AG10803 (cell line): Measurements from ENCODE around the gene MAB21L4.

ENCODE experiments used
- DNase-seq: peaks from one replicate; pipeline ENCODE4 v3.0.0; 2010; ENCODE audit warnings: low read depth
- H3K4me3 ChIP-seq: 2 replicates; pipeline ENCODE4 v1.5.1; 2011; ENCODE audit warnings: mild to moderate bottlenecking, low read length, control low read depth
- TF ChIP-seq, protein P1 (sequence below): conservative IDR thresholded peaks from 2 replicates; pipeline ENCODE4 v1.5.1; 2011; ENCODE audit warnings: mild to moderate bottlenecking, low read length, control low read depth, inconsistent platforms

The MAB21L4 gene

DNA sequence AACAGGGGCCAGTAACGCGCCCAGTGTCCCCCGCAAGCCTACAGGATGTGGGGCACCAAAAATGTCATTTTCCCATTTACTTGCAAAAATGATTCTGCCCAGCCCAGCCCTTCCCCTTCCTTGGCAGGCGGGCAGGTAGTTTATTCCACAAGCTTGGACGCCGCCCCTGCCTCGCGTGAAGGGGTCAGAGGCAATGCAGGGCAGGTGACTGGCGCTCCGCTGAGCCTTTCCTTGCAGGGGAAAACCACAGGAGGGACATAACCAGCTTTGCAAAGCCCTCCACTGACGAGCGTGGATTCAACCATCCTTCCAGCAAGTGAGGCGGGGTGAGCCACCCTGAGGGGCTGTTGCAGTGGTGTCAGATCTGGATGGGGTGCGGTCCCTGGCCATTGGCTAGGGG, 5.3 kb downstream of the MAB21L4 start:
- no peak for DNase-seq
- TF ChIP-seq, protein P1, sequence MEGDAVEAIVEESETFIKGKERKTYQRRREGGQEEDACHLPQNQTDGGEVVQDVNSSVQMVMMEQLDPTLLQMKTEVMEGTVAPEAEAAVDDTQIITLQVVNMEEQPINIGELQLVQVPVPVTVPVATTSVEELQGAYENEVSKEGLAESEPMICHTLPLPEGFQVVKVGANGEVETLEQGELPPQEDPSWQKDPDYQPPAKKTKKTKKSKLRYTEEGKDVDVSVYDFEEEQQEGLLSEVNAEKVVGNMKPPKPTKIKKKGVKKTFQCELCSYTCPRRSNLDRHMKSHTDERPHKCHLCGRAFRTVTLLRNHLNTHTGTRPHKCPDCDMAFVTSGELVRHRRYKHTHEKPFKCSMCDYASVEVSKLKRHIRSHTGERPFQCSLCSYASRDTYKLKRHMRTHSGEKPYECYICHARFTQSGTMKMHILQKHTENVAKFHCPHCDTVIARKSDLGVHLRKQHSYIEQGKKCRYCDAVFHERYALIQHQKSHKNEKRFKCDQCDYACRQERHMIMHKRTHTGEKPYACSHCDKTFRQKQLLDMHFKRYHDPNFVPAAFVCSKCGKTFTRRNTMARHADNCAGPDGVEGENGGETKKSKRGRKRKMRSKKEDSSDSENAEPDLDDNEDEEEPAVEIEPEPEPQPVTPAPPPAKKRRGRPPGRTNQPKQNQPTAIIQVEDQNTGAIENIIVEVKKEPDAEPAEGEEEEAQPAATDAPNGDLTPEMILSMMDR, result no peak
- H3K4me3 ChIP-seq, result no peak overlapping the region

DNA sequence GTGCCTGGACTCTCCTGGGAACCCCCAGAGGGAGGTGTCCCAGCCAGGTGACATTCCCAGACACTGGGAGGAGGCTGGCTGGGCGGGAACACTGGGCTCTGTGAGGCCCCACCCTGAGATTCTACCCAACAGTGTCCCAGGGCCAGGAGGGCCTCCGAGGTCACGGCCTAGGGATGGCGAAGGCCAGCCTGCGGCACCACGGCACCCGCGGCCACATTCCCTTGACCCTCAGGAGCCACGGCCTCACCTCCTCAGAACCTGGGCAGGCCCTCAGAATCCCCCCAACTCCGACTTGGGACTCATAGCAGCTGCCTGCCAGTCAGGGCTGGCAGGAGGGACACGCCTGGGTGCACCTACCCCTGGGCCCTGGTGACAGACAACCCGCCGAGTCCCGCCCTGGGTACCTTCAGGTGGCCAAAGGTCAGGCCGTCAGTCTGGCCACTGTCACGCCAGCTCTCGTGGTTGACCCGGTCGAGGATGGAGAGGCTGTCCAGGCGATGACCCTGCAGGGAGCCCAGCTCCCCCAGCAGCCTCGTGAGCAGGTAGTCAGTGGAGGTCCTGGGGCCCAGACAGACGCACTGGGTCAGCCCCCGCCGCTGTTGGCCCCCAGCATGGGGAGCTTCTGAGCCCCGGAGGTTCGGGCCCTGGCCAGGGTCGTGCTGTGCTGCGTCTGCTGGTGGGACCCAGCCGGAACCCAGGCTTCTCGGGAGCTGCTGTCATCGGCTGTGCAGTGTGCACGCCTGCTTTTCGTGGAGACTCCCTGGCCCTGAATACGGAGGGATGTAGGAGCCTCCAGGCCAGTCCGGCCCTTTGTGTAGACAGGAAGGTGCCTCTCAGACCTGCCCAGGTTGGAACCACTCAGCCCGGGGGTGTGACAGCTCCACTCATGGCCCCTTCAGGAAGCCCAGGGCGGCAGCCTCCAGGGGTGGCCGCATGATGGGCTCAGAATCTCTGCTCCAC, 6.1 kb downstream of the MAB21L4 start:
- DNase-seq, result no peak
- no peak overlapping the region for H3K4me3 ChIP-seq
- TF ChIP-seq, protein P1, result no peak

DNA sequence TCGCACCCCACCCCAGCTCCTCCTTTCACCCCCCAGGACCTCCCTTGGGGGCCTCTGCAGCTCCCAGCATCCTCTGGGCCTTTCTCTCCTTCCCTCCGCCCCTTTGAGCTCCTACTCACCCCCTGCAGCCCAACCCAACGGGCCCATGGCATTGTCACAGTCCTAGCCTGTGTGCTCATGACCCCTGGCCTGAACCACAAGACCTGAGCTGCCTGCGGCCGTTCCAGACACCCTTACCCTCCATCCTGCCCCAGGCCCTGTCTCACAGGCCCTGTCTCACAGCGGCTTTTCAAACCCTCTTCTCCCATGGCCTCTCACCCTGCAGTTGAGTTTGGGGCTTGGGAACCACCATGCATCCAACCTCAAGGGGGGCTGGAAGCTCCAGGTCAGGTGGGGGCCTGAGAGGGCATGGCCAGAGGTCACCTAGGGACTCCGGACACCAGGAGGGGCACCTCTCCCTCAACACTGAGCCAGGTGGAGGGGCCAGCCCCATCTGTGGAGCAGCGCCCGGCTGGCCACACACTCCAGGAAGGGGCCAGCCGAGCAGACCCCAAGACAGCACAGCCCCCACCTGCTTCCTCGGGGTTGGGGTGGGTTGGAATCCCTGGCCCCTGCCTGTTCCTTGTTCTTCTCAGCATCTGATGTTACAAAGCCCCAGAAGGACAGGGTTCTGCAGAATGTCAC, 6.9 kb downstream of the MAB21L4 start:
- no peak overlapping the region for H3K4me3 ChIP-seq
- DNase-seq, result no peak
- TF ChIP-seq, protein P1, result no peak

DNA sequence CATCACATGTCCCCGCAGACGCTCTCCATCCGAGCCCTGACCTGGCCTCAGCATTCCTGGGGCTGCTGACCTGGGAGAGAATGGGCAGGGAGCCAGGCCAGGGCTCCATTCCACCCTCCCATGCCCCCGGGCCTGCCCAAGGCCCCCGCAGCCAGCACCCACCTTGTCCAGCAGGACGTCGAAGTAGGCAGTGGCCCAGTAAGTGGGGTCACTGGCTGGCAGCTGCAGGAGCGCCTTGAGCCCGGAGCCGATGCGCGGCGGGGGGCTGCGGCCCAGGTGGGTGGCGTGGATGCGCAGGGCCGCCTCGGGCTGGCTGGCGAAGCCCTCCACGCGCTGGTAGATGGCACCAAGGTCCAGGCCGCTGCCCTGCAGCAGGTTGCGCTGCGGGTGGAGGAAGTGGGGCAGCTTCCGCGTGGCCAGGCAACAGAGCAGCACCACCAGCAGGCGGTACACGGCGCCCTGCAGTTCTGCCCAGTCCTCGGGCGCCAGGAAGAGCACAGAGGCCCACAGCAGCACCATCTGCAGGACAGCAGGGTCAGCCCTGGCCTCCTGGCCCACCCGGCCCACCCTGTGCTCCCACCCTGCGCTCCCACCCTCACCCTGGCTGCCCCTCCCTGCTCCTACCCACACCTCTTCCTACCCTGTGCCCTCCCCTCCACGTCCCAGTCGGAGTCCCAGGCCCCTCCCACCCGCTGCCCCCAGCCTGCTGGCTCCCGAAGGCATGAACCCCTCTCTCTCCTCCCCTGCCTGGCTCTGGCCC, 7.6 kb downstream of the MAB21L4 start:
- DNase-seq, result no peak
- H3K4me3 ChIP-seq, result no peak overlapping the region
- TF ChIP-seq, protein P1, result no peak

DNA sequence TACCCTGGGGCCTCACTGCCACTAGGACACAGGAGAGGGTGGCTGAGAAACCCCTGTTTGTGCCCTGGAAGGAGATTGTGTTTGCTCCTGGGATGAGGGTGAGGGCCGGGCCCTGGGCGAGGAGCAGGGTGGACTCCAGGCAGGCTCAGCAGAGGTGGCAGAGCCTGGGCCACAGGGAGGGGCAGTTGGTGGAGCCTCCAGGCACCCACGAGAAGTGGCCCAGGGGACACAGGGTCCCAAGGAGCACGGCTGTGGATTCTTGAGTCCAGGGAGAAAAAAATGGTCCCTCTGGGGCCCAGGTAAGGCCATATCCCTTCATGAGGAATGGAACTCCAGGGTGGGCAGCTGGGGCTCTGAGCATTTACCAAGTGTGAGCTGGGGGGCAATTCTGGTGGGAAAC, 8.3 kb downstream of the MAB21L4 start:
- H3K4me3 ChIP-seq, result no peak overlapping the region
- TF ChIP-seq, protein P1, result no peak
- no peak for DNase-seq

DNA sequence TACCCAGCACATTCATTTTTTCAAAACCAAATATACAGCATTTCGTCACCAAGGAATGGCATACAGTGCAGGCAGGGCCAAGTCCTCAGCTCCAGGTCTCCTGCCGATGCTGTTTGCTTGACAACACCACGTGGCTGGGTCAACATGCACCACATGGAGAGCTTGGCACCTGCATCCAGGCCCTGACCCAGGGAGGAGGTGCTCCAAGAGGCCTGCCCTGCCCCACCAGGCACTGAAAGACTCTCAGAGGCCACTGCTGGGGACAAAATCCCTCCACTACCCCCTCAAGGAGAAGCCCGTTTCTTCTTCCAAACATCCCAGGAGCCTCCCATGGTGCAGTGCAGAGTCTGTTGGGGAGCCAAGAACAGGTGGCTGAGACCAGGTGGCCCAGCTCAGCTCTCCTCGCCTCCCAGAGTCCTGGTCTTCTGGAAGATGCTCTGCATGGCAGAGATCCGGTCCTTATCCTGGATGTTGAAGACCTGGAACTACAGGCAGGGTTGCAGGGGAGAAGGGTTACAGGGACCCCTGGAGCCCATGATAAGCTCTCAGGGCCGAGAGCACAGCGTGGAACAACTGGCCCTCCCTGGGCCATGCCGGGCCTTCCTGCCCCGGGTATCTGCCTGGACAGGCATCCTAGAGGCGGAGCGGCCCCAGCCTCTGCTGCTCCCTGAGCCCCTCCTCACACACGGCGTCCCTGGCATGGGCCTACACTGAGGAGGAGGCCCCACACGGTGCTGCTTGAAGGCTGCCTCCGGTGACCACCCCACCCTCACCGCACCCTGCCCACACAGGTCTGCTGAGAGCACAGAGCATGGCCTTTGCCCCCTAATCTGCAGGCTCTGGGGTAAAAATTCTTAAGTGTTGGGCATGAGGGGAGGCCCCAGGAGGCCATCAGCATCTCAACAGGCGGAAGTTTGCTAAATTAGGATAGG, 9.0 kb downstream of the MAB21L4 start:
- DNase-seq, result no peak
- TF ChIP-seq, protein P1, result no peak
- no peak overlapping the region for H3K4me3 ChIP-seq
